Lung (tissue), 12 donors: ENCODE data around the gene CUEDC2. TPM values are rescaled to one million over a fixed set of nuclear protein-coding genes. Genes with fewer than 3 reads are reported as not detected.

ENCODE experiments used
- ATAC-seq: fragments of 200-7000 bp; cut with Tn5 transposase; one replicate; pipeline ENCODE4 v1.9.1; 2020; ENCODE audit warnings: moderate number of reproducible peaks; ENCODE audit not compliant: insufficient read depth, low FRiP score
- DNase-seq, 3 donors: peaks; one replicate each; pipeline ENCODE4 v3.0.0-alpha.2; 2013 to 2017
- H3K27ac ChIP-seq, 2 donors: one replicate each; pipeline ENCODE4 v1.5.1; 2013; ENCODE audit warnings: mild to moderate bottlenecking in 2 of 2, moderate library complexity in 2 of 2, control low read depth in 1 of 2, inconsistent platforms in 1 of 2, low read depth in 1 of 2, low read length in 1 of 2
- H3K27me3 ChIP-seq, 3 donors: one replicate each; pipeline ENCODE4 v1.5.1; 2013; ENCODE audit warnings: low read length in 2 of 3; ENCODE audit not compliant: control insufficient read depth in 3 of 3, insufficient read depth in 3 of 3
- H3K36me3 ChIP-seq, 4 donors: one replicate each; pipeline ENCODE4 v1.5.1; 2013; ENCODE audit warnings: low read length in 4 of 4, mild to moderate bottlenecking in 1 of 4, moderate library complexity in 1 of 4; ENCODE audit not compliant: control insufficient read depth in 4 of 4, insufficient read depth in 4 of 4
- H3K4me1 ChIP-seq, 5 donors: one replicate each; pipeline ENCODE4 v1.5.1; 2013; ENCODE audit warnings: low read length in 5 of 5, mild to moderate bottlenecking in 2 of 5, moderate library complexity in 1 of 5; ENCODE audit not compliant: control insufficient read depth in 5 of 5, insufficient read depth in 5 of 5
- H3K4me3 ChIP-seq: one replicate; pipeline ENCODE4 v1.5.1; 2013; ENCODE audit warnings: mild to moderate bottlenecking, control low read depth, moderate library complexity
- H3K9ac ChIP-seq, 2 donors: one replicate each; pipeline ENCODE4 v1.5.1; 2013; ENCODE audit warnings: low read length in 2 of 2, control low read depth in 1 of 2; ENCODE audit not compliant: insufficient read depth in 1 of 2
- H3K9me3 ChIP-seq, 4 donors: one replicate each; pipeline ENCODE4 v1.5.1; 2013; ENCODE audit warnings: low read length in 3 of 4, mild to moderate bottlenecking in 1 of 4, moderate library complexity in 1 of 4; ENCODE audit not compliant: control insufficient read depth in 4 of 4, insufficient read depth in 3 of 4
- WGBS, 2 donors: extraction: QIAGEN DNeasy Blood & Tissue Kit; methylation state at CpG; one replicate each; pipeline ENCODE4 v1.1.7; 2013; 5-methylcytosine and 5-hydroxymethylcytosine counted together
- polyA plus RNA-seq, 2 donors: library from polyadenylated mRNA; stranded (reverse); fragments of 200-250 nt; gene quantifications; one replicate each; pipeline ENCODE4 v1.2.1, GENCODE V29; 2013
- total RNA-seq, 2 donors: library from RNA; depleted of rRNA in 1 of 2; stranded (reverse); fragments of >200 nt in 1 of 2; gene quantifications; one replicate each; pipeline ENCODE4 v1.2.1, GENCODE V29; 2014 to 2021
- TF ChIP-seq, protein P1 (sequence below): IDR thresholded peaks from 2 replicates; pipeline ENCODE4 v1.5.1; 2012; ENCODE audit warnings: mild to moderate bottlenecking; ENCODE audit errors: control extremely low read depth, extremely low read depth
- donor health status: control.
- donor health status: control.
- donor health status: Bipolar disorder and iron deficiency.
- donor health status: healthy.
- donor health status: DM: yes; HTN: yes; CAD: no.

Gene CUEDC2
- total and polyA plus RNA-seq, 4 donors: 33.4 to 63.8 (median 44.1) TPM

DNA sequence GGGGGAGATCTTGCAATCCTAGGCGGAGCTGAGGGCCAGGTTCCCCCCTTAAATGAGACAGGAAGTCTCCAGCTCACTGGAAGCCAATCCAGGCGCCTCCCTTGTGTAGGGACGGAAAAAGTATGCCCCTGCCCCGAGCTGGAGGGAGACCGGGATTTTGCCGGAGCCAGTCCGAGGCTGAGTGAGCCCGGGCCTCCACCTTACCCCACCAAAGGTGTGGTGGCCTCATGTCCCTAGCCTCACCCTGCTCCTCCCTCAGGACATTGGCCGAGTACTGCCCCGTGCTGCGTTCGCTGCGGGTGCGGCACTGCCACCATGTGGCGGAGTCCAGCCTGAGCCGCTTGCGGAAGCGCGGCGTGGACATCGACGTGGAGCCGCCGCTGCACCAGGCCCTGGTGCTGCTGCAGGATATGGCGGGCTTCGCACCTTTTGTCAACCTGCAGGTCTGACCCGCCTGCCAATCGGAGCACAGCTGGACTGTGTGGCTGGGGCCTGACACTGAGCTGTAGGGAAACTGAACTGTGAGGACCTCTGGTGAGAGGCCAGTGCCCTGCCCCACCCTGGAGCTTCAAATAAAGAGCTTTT is 9.7 kb downstream of the CUEDC2 start:
- 2 to 8% methylated on average over 28 of the region's 28 CpGs for WGBS, 2 donors

DNA sequence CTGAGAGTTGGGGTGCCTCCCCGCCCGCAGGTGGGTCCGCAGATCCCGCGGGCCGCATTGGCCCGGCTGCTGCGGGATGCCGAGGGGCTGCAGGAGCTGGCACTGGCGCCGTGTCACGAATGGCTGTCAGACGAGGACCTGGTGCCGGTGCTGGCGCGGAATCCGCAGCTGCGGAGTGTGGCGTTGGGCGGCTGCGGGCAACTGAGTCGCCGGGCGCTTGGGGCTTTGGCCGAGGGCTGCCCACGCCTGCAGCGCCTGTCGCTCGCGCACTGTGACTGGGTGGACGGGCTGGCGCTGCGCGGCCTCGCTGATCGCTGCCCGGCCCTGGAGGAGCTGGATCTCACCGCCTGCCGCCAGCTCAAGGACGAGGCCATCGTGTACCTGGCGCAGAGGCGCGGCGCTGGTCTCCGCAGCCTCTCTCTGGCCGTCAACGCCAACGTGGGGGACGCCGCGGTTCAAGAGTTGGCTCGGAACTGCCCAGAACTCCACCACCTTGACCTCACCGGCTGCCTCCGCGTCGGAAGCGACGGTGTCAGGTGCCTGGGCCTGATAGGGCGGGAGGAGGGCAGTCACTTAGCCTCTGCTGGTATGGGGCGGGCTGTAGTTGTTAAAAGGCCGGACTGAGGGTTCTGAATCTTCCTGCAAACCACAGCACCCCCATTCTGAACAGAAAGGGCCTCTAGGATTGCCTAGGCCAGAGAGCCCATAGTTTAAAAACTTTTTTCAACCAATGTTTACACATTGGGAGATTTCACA is 10.4 kb downstream of the CUEDC2 start:
- H3K27me3 ChIP-seq: peaks cover 0 to 17% (median 8%) of the 10 kb centered on the region in 3 donors
- TF ChIP-seq, protein P1, sequence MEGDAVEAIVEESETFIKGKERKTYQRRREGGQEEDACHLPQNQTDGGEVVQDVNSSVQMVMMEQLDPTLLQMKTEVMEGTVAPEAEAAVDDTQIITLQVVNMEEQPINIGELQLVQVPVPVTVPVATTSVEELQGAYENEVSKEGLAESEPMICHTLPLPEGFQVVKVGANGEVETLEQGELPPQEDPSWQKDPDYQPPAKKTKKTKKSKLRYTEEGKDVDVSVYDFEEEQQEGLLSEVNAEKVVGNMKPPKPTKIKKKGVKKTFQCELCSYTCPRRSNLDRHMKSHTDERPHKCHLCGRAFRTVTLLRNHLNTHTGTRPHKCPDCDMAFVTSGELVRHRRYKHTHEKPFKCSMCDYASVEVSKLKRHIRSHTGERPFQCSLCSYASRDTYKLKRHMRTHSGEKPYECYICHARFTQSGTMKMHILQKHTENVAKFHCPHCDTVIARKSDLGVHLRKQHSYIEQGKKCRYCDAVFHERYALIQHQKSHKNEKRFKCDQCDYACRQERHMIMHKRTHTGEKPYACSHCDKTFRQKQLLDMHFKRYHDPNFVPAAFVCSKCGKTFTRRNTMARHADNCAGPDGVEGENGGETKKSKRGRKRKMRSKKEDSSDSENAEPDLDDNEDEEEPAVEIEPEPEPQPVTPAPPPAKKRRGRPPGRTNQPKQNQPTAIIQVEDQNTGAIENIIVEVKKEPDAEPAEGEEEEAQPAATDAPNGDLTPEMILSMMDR: no peak
- H3K4me1 ChIP-seq: peaks cover 0 to 28% (median 16%) of the 10 kb centered on the region in 5 donors
- H3K36me3 ChIP-seq: peaks cover 0 to 17% (median 9%) of the 10 kb centered on the region in 4 donors
- H3K9ac ChIP-seq: no peak overlapping the region
- ATAC-seq (peak; percentile 20), DNase-seq (no peak)
- peak overlapping the region; percentile 89 to 91 for H3K27ac ChIP-seq
- WGBS, 2 donors: 0 to 1% methylated on average over 49 to 62 of the region's 62 CpGs
- peak overlapping the region; percentile 88 for H3K4me3 ChIP-seq
- no peaks in the 10 kb centered on the region for H3K9me3 ChIP-seq

More for the DNA sequence above, 9.7 kb downstream of the CUEDC2 start:
- peaks cover 0 to 28% (median 16%) of the 10 kb centered on the region in 5 donors for H3K4me1 ChIP-seq
- DNase-seq (peak; percentile 51 to 71 (median 58)), ATAC-seq (peak; percentile 50)
- peak overlapping the region; percentile 89 to 91 for H3K27ac ChIP-seq
- no peak overlapping the region for H3K9ac ChIP-seq
- TF ChIP-seq, protein P1: peak; percentile 65
- H3K4me3 ChIP-seq: peak overlapping the region; percentile 36
- H3K27me3 ChIP-seq: peaks cover 0 to 15% (median 8%) of the 10 kb centered on the region in 3 donors
- peaks cover 0 to 17% (median 9%) of the 10 kb centered on the region in 4 donors for H3K36me3 ChIP-seq
- H3K9me3 ChIP-seq: no peaks in the 10 kb centered on the region

DNA sequence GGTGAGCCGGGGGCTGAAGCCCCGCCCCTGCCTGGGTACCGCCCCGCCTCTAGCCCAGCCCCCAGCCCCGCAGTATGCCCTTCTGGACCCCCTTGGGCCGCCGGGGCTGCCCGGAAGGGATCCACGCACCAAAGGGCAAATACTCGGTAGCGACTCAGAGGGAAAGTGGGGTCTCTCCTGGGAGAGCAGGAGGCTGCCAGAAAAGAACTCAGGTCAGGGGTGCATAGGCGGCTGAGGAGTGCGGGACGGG is 10.9 kb downstream of the CUEDC2 start:
- H3K9ac ChIP-seq: no peak overlapping the region
- H3K4me1 ChIP-seq: peaks cover 0 to 28% (median 16%) of the 10 kb centered on the region in 5 donors
- DNase-seq (no peak), ATAC-seq (no peak)
- no peaks in the 10 kb centered on the region for H3K9me3 ChIP-seq
- peaks cover 0 to 17% (median 8%) of the 10 kb centered on the region in 3 donors for H3K27me3 ChIP-seq
- H3K27ac ChIP-seq: peak overlapping the region; percentile 89 to 91
- H3K4me3 ChIP-seq: peak overlapping the region; percentile 88
- TF ChIP-seq, protein P1: no peak
- H3K36me3 ChIP-seq: peaks cover 0 to 17% (median 9%) of the 10 kb centered on the region in 4 donors
- WGBS, 2 donors: 0% methylated on average over 5 to 14 of the region's 14 CpGs
